K562 (cell line): ENCODE measurements around the gene USP20. TPM values are rescaled to one million over a fixed set of nuclear protein-coding genes. Genes with fewer than 3 reads are reported as not detected.

Source experiments
- CHD2 ChIP-seq: IDR thresholded peaks from 2 replicates; pipeline ENCODE4 v1.6.1; 2011; ENCODE audit warnings: low read depth, low read length
- HLTF ChIP-seq: fragments of 450-650 bp; IDR thresholded peaks from 2 replicates; pipeline ENCODE4 v1.6.1; 2016
- MAFK ChIP-seq: IDR thresholded peaks from 2 replicates; pipeline ENCODE4 v1.6.1; 2011; ENCODE audit warnings: low read length, improper control_type of control experiment
- MAZ ChIP-seq, 2 experiments: fragments of 450-650 bp in 1 of 2; sonication (generic) in 1 of 2; formaldehyde crosslinking; IDR thresholded peaks in 1 of 2; conservative IDR thresholded peaks in 1 of 2; 2 replicates each; pipeline versions ENCODE4 v1.4.0 to v1.5.0; 2020; ENCODE audit warnings: mild to moderate bottlenecking in 1 of 2, missing genetic modification reagents in 1 of 2
- SIN3A ChIP-seq, 2 experiments: fragments of 150-350 bp in 1 of 2; IDR thresholded peaks; 2 replicates each; pipeline ENCODE4 v1.6.1; 2011 to 2016; ENCODE audit warnings: borderline replicate concordance in 2 of 2, low read depth in 2 of 2, low read length in 2 of 2, mild to moderate bottlenecking in 2 of 2, moderate library complexity in 2 of 2; ENCODE audit not compliant: control insufficient read depth in 1 of 2
- SMAD1 ChIP-seq: fragments of 150-350 bp; IDR thresholded peaks from 2 replicates; pipeline ENCODE4 v1.6.1; 2014; ENCODE audit warnings: low read length, low read depth; ENCODE audit not compliant: partially characterized antibody
- polyA plus RNA-seq, 8 experiments: library from polyadenylated mRNA; depleted of rRNA in 4 of 8; stranded (reverse) in 5 of 8; unstranded in 3 of 8; fragments of >200 nt; fragmentation: Nextera tagmentation in 2 of 8; fragmentation: Illumina TruSeq in 1 of 8; extraction: Ambion mirVana in 2 of 8; extraction: Trizol in 1 of 8; gene quantifications; 2 replicates each; pipeline versions ENCODE4 v1.2.1 to v1.2.3, GENCODE V29; 2011 to 2014; ENCODE audit warnings: inconsistent platforms in 1 of 8, missing spikeins in 1 of 8
- total RNA-seq, 7 experiments: library from RNA; depleted of rRNA in 6 of 7; stranded (reverse); fragments of >200 nt in 6 of 7; fragmentation: Illumina TruSeq in 2 of 7; extraction: Trizol in 2 of 7; gene quantifications; 2 replicates each; pipeline versions ENCODE4 v1.2.1 to v1.2.3, GENCODE V29; 2011 to 2021; ENCODE audit warnings: low replicate concordance in 1 of 7
- TF ChIP-seq, protein P1 (sequence below): fragments of 450-650 bp; IDR thresholded peaks from 2 replicates; pipeline ENCODE4 v1.6.1; 2016; ENCODE audit warnings: missing biosample characterization, missing genetic modification characterization
- TF ChIP-seq, protein P2 (sequence below): fragments of 450-650 bp; IDR thresholded peaks from one replicate; pipeline ENCODE4 v1.6.1; 2018; ENCODE audit warnings: mild to moderate bottlenecking, moderate library complexity; ENCODE audit not compliant: partially characterized antibody
- TF ChIP-seq, protein P3 (sequence below): fragments of 250-450 bp; sonication (Bioruptor Pico); IDR thresholded peaks from 2 replicates; pipeline ENCODE4 v1.4.0; 2020; ENCODE audit warnings: mild to moderate bottlenecking, moderate library complexity
- TF ChIP-seq, protein P4 (sequence below), 2 experiments: fragments of 250-450 bp in 1 of 2; fragments of 450-650 bp in 1 of 2; sonication (Bioruptor Pico) in 1 of 2; IDR thresholded peaks; 2 replicates each; pipeline versions ENCODE4 v1.6.1 to v1.8.0; 2016 to 2021; ENCODE audit warnings: mild to moderate bottlenecking in 2 of 2, moderate library complexity in 2 of 2, missing compliant biosample characterization in 1 of 2, missing genetic modification characterization in 1 of 2
- TF ChIP-seq, protein P5 (sequence below): fragments of 250-450 bp; sonication (Bioruptor Pico); IDR thresholded peaks from 2 replicates; pipeline ENCODE4 v1.8.0; 2022; ENCODE audit warnings: moderate library complexity, mild to moderate bottlenecking, inconsistent platforms

Gene USP20
- total and polyA plus RNA-seq, 9 of the 15 experiments (the other 6 are each of a cell fraction or from before 2014, with no cell fraction given), result 1.9 to 136 (median 49.1) TPM

DNA sequence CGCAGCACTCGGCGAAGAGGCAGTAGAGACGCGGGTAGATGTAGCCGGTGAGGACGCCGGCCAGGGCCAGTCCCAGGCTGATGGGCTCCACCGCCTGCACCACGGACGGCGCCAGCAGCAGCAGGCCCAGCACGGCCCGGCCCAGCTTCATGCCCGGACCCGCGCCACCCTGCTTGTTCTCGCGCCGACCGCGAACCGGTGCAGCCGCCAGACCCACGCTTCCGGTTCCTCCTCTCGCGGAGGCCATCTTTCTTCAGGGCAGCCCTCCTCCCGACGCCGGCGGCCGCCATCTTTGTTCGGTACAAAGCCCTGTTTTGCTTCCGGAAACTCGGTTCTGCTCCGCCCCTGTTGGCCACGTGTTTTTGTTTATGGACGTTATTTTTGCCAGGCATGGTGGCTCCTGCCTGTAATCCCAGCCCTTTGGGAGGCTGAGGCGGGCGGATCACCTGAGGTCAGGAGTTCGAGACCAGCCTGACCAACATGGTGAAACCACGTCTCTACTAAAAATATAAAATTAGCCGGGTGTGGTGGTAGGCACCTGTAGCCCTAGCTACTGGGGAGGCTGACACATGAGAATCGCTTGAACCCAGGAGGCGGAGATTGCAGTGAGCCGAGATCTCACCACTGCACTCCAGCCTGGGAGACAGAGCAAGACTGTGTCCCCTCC is 11.2 kb upstream of the USP20 start, which contains the start of gene TOR1A (continued):
- TF ChIP-seq, protein P1, sequence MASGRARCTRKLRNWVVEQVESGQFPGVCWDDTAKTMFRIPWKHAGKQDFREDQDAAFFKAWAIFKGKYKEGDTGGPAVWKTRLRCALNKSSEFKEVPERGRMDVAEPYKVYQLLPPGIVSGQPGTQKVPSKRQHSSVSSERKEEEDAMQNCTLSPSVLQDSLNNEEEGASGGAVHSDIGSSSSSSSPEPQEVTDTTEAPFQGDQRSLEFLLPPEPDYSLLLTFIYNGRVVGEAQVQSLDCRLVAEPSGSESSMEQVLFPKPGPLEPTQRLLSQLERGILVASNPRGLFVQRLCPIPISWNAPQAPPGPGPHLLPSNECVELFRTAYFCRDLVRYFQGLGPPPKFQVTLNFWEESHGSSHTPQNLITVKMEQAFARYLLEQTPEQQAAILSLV (tag), result no peak
- TF ChIP-seq MAFK (no peak), MAZ (CRISPR knock-in tag; conservative IDR thresholded peaks at IDR 0.05 in 1 of 2, IDR thresholded peaks at IDR 0.05 in 1 of 2) (peak; percentile 86 to 87), CHD2 (peak; percentile 91), HLTF (peak; percentile 69; the same call in 1 of the 2 replicates), SMAD1 (no peak), SIN3A (IDR thresholded peaks at IDR 0.05; ENCODE audit: borderline replicate concordance in 2 of 2, control insufficient read depth in 1 of 2, low read depth in 2 of 2, low read length in 2 of 2) (peak; percentile 79 to 98; a peak in 2 of 4 replicates)
- TF ChIP-seq, protein P2, sequence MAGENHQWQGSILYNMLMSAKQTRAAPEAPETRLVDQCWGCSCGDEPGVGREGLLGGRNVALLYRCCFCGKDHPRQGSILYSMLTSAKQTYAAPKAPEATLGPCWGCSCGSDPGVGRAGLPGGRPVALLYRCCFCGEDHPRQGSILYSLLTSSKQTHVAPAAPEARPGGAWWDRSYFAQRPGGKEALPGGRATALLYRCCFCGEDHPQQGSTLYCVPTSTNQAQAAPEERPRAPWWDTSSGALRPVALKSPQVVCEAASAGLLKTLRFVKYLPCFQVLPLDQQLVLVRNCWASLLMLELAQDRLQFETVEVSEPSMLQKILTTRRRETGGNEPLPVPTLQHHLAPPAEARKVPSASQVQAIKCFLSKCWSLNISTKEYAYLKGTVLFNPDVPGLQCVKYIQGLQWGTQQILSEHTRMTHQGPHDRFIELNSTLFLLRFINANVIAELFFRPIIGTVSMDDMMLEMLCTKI, result no peak
- TF ChIP-seq, protein P3, sequence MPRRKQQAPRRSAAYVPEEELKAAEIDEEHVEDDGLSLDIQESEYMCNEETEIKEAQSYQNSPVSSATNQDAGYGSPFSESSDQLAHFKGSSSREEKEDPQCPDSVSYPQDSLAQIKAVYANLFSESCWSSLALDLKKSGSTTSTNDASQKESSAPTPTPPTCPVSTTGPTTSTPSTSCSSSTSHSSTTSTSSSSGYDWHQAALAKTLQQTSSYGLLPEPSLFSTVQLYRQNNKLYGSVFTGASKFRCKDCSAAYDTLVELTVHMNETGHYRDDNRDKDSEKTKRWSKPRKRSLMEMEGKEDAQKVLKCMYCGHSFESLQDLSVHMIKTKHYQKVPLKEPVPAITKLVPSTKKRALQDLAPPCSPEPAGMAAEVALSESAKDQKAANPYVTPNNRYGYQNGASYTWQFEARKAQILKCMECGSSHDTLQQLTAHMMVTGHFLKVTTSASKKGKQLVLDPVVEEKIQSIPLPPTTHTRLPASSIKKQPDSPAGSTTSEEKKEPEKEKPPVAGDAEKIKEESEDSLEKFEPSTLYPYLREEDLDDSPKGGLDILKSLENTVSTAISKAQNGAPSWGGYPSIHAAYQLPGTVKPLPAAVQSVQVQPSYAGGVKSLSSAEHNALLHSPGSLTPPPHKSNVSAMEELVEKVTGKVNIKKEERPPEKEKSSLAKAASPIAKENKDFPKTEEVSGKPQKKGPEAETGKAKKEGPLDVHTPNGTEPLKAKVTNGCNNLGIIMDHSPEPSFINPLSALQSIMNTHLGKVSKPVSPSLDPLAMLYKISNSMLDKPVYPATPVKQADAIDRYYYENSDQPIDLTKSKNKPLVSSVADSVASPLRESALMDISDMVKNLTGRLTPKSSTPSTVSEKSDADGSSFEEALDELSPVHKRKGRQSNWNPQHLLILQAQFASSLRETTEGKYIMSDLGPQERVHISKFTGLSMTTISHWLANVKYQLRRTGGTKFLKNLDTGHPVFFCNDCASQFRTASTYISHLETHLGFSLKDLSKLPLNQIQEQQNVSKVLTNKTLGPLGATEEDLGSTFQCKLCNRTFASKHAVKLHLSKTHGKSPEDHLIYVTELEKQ (CRISPR knock-in tag), result no peak
- TF ChIP-seq, protein P4, sequence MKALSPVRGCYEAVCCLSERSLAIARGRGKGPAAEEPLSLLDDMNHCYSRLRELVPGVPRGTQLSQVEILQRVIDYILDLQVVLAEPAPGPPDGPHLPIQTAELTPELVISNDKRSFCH (CRISPR knock-in tag; IDR thresholded peaks at IDR 0.05), result no peak
- TF ChIP-seq, protein P4 (tag; IDR thresholded peaks at IDR 0.05), result peak; percentile 94
- TF ChIP-seq, protein P5, sequence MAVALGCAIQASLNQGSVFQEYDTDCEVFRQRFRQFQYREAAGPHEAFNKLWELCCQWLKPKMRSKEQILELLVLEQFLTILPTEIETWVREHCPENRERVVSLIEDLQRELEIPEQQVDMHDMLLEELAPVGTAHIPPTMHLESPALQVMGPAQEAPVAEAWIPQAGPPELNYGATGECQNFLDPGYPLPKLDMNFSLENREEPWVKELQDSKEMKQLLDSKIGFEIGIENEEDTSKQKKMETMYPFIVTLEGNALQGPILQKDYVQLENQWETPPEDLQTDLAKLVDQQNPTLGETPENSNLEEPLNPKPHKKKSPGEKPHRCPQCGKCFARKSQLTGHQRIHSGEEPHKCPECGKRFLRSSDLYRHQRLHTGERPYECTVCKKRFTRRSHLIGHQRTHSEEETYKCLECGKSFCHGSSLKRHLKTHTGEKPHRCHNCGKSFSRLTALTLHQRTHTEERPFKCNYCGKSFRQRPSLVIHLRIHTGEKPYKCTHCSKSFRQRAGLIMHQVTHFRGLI (CRISPR knock-in tag), result no peak
